ENCODE data around the gene UMODL1.

UMODL1 gene

DNA sequence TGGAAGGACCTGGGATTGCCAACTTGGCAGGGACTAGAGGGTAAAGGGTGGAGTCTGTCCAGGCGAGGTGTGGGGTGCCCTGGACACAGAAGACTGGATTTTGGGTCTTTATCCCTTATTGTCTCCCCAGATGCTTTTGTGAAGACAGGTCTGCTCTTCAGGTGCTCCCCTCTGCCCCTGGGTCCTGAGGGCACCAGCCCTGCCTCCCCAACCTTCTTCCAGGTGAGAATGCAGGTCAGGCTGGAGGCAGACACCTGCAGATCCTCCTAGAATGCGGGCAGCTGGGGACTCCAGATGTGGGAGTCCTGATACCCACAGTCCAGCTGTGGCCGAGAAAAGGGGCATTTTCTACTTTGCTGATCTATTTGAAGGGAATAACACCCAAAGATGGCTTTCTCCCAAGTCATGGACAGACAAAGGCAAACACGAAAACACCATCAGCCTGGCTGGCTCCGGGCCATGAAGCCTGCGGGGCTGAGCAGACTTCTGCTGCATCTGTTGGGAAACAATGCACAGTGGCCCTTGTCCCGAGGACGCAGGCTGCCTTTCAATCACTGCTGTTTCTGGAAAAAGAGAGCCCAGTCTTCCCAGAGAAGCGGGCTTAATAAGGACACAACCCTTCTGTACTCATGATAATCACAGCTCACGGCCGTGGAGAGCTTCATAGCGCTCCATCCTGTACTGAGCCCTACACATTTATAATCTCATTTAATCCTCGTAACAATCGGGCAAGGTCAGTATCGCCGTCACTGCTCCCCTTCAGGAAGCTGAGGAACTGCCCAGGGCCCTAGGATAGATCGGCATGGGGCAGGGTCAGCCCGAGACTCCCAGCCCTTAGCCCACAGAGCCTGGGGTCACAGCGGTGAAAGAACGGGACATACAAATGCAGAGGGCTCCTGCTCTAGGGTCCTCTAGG is 85.8 kb downstream of the UMODL1 start:
- Histone ChIP-seq H3K4me1 (ENCODE audit: insufficient read depth, low read length) (peaks cover 14% of the 10 kb centered on the region), H3K27ac (ENCODE audit: low read length) (no peak overlapping the region), H3K9ac (ENCODE audit: low read depth, low read length) (no peak overlapping the region), H3K27me3 (ENCODE audit: insufficient read depth, low read length, poor library complexity) (no peaks in the 10 kb centered on the region), H4K20me1 (ENCODE audit: insufficient read depth, low read length) (no peaks in the 10 kb centered on the region), H3K36me3 (ENCODE audit: insufficient read depth, low read length) (no peaks in the 10 kb centered on the region), H3K9me3 (ENCODE audit: insufficient read depth, low read length, severe bottlenecking) (no peaks in the 10 kb centered on the region), H3K79me2 (ENCODE audit: insufficient read depth, low read length) (no peaks in the 10 kb centered on the region), H3K4me2 (ENCODE audit: insufficient read depth, low read length) (no peak overlapping the region), H2AFZ (ENCODE audit: low read depth, low read length) (no peak overlapping the region), H3K4me3 (ENCODE audit: low read depth in 1 of 2, low read length in 2 of 2) (no peak overlapping the region)
- TF ChIP-seq, protein P1, sequence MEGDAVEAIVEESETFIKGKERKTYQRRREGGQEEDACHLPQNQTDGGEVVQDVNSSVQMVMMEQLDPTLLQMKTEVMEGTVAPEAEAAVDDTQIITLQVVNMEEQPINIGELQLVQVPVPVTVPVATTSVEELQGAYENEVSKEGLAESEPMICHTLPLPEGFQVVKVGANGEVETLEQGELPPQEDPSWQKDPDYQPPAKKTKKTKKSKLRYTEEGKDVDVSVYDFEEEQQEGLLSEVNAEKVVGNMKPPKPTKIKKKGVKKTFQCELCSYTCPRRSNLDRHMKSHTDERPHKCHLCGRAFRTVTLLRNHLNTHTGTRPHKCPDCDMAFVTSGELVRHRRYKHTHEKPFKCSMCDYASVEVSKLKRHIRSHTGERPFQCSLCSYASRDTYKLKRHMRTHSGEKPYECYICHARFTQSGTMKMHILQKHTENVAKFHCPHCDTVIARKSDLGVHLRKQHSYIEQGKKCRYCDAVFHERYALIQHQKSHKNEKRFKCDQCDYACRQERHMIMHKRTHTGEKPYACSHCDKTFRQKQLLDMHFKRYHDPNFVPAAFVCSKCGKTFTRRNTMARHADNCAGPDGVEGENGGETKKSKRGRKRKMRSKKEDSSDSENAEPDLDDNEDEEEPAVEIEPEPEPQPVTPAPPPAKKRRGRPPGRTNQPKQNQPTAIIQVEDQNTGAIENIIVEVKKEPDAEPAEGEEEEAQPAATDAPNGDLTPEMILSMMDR (IDR thresholded peaks at IDR 0.05; ENCODE audit: borderline replicate concordance, extremely low read depth, low read length, poor library complexity, severe bottlenecking) = no peak
- no peak for TF ChIP-seq EZH2 (IDR thresholded peaks at IDR 0.05; ENCODE audit: borderline replicate concordance, low read depth, low read length, severe bottlenecking)
- ATAC-seq (ENCODE audit: insufficient read depth, low read depth) (no peak), DNase-seq (peak; percentile 2)

DNA sequence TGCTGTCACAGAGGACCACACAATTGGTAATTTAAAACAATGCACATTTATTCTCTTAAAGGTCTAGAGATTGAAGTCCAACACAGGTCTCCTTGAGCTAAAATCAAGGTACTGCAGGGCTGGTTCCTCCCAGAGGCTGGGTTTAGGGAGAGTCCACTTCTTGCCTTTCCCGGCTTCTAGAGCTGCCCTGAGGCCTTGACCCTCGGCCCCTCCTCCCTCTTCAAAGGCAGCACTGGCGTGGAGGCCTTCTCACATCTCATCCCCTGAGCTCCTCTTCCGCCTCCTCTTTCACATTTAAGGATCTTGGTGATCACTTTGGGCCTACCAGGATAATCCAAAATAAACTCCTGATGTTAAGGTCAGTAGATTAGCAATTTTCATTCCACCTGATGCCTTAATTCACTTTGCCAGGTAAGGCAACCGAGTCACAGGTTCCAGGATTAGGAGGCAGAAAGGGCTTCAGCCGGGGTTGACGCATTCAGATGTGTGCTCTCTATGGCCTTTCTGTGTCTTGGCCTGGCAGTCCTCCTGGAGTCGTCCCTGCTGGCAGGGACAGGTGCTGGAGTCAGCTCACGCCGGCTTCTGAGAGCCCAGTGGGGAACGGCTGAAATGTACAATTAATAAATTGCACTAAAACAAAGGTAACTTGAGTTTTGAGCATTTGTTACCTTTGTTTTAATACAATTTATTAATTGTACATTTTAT is 86.6 kb downstream of the UMODL1 start:
- peaks cover 17% of the 10 kb centered on the region for H3K4me1 ChIP-seq (ENCODE audit: insufficient read depth, low read length)
- H3K4me2 ChIP-seq (ENCODE audit: insufficient read depth, low read length) = no peak overlapping the region
- H4K20me1 ChIP-seq (ENCODE audit: insufficient read depth, low read length) = no peaks in the 10 kb centered on the region
- ATAC-seq (ENCODE audit: insufficient read depth, low read depth) (no peak), DNase-seq (no peak)
- H3K9me3 ChIP-seq (ENCODE audit: insufficient read depth, low read length, severe bottlenecking) = no peaks in the 10 kb centered on the region
- TF ChIP-seq, protein P1 (IDR thresholded peaks at IDR 0.05; ENCODE audit: borderline replicate concordance, extremely low read depth, low read length, poor library complexity, severe bottlenecking) = no peak
- no peak overlapping the region for H3K4me3 ChIP-seq (ENCODE audit: low read depth in 1 of 2, low read length in 2 of 2)
- H3K27ac ChIP-seq (ENCODE audit: low read length) = no peak overlapping the region
- no peak overlapping the region for H2AFZ ChIP-seq (ENCODE audit: low read depth, low read length)
- no peaks in the 10 kb centered on the region for H3K79me2 ChIP-seq (ENCODE audit: insufficient read depth, low read length)
- H3K27me3 ChIP-seq (ENCODE audit: insufficient read depth, low read length, poor library complexity) = no peaks in the 10 kb centered on the region
- H3K36me3 ChIP-seq (ENCODE audit: insufficient read depth, low read length) = no peaks in the 10 kb centered on the region
- no peak overlapping the region for H3K9ac ChIP-seq (ENCODE audit: low read depth, low read length)

DNA sequence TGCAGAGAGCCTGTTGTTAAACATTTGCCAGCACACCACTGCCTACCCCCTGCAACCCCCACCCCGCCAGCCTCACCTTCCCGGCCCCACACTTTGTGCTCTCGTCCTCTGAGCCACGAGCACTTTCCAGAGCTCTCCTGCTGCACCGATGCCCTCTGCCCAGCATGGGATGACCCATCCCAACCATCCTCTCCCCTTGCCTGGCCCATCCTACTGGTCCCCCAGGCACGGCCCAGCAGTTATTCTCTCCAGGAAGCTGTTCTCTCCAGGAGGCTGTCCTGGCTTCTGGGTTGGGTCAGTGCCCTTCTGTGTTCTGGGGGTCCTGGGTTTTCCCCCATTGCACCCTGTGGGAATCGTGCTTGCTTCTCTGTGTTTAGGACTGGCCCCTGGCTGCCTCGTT is 87.7 kb downstream of the UMODL1 start:
- H3K9me3 ChIP-seq (ENCODE audit: insufficient read depth, low read length, severe bottlenecking) = no peaks in the 10 kb centered on the region
- H3K36me3 ChIP-seq (ENCODE audit: insufficient read depth, low read length) = no peaks in the 10 kb centered on the region
- ATAC-seq (ENCODE audit: insufficient read depth, low read depth) (no peak), DNase-seq (no peak)
- no peaks in the 10 kb centered on the region for H4K20me1 ChIP-seq (ENCODE audit: insufficient read depth, low read length)
- H3K27ac ChIP-seq (ENCODE audit: low read length) = no peak overlapping the region
- no peak overlapping the region for H3K4me2 ChIP-seq (ENCODE audit: insufficient read depth, low read length)
- no peak overlapping the region for H3K9ac ChIP-seq (ENCODE audit: low read depth, low read length)
- H2AFZ ChIP-seq (ENCODE audit: low read depth, low read length) = no peak overlapping the region
- no peaks in the 10 kb centered on the region for H3K79me2 ChIP-seq (ENCODE audit: insufficient read depth, low read length)
- TF ChIP-seq, protein P1 (IDR thresholded peaks at IDR 0.05; ENCODE audit: borderline replicate concordance, extremely low read depth, low read length, poor library complexity, severe bottlenecking) = no peak
- no peak for TF ChIP-seq EZH2 (IDR thresholded peaks at IDR 0.05; ENCODE audit: borderline replicate concordance, low read depth, low read length, severe bottlenecking)
- H3K4me3 ChIP-seq (ENCODE audit: low read depth in 1 of 2, low read length in 2 of 2) = no peak overlapping the region
- no peaks in the 10 kb centered on the region for H3K27me3 ChIP-seq (ENCODE audit: insufficient read depth, low read length, poor library complexity)
- peaks cover 17% of the 10 kb centered on the region for H3K4me1 ChIP-seq (ENCODE audit: insufficient read depth, low read length)
